OCI-LY7 (cell line): ENCODE measurements around the gene COX19. TPM values are rescaled to one million over a fixed set of nuclear protein-coding genes. Genes with fewer than 3 reads are reported as not detected.

Experiments
- BruUV-seq: library from RNA; stranded (reverse); fragments of 400-500 nt; replicated peaks from 2 replicates; lab custom pipeline; 2021; lab: Mats Ljungman, UMichigan
- CTCF ChIA-PET: fragments of 300-600 bp; sonication (Branson Sonifier 250); formaldehyde crosslinking; loops from one replicate; lab custom pipeline; 2022; ENCODE audit warnings: antibody characterized with exemption; ENCODE audit not compliant: unreplicated experiment; lab: Charles Lee
- POLR2A ChIA-PET: fragments of 300-600 bp; sonication (Branson Sonifier 250); formaldehyde crosslinking; loops from one replicate; lab custom pipeline; 2022; ENCODE audit warnings: antibody characterized with exemption; lab: Charles Lee
- DNase-seq: peaks from one replicate; pipeline ENCODE4 v3.0.0-alpha.2; 2015; ENCODE audit warnings: low spot score
- H2AFZ ChIP-seq: fragments of 200-600 bp; sonication (generic), shearing (Covaris generic); 2 replicates; pipeline ENCODE4 v1.6.1; 2014; ENCODE audit warnings: mild to moderate bottlenecking, antibody characterized with exemption, low read length, moderate library complexity
- H3K27ac ChIP-seq: fragments of 200-600 bp; sonication (generic); 2 replicates; pipeline ENCODE4 v1.5.1; 2014; ENCODE audit warnings: mixed run types, low read depth, mild to moderate bottlenecking, moderate library complexity, low read length, inconsistent platforms; ENCODE audit not compliant: poor library complexity, severe bottlenecking
- H3K36me3 ChIP-seq: fragments of 200-600 bp; sonication (generic); 2 replicates; pipeline ENCODE4 v1.6.1; 2014; ENCODE audit warnings: mild to moderate bottlenecking, antibody characterized with exemption, low read length, moderate library complexity, mixed read lengths; ENCODE audit not compliant: insufficient read depth
- H3K4me1 ChIP-seq: fragments of 200-600 bp; sonication (generic); 2 replicates; pipeline ENCODE4 v1.5.1; 2014; ENCODE audit warnings: mild to moderate bottlenecking, low read length; ENCODE audit not compliant: insufficient read depth, poor library complexity, severe bottlenecking
- H3K4me2 ChIP-seq: fragments of 200-600 bp; sonication (generic); 2 replicates; pipeline ENCODE4 v1.6.1; 2014; ENCODE audit warnings: mild to moderate bottlenecking, low read length
- H3K4me3 ChIP-seq: fragments of 200-600 bp; sonication (generic); 2 replicates; pipeline ENCODE4 v1.5.1; 2014; ENCODE audit warnings: mild to moderate bottlenecking, low read depth, low read length; ENCODE audit not compliant: poor library complexity, severe bottlenecking
- H3K79me2 ChIP-seq: fragments of 200-600 bp; sonication (generic); 2 replicates; pipeline ENCODE4 v1.6.1; 2016; ENCODE audit warnings: low read depth, mild to moderate bottlenecking, low read length, moderate library complexity, mixed read lengths; ENCODE audit not compliant: insufficient read depth
- H3K9me2 ChIP-seq: fragments of 200-600 bp; sonication (generic); 2 replicates; pipeline ENCODE4 v1.6.1; 2016; ENCODE audit warnings: mild to moderate bottlenecking, low read length, mixed read lengths; ENCODE audit not compliant: insufficient read depth
- H3K9me3 ChIP-seq: fragments of 200-600 bp; sonication (generic); 2 replicates; pipeline ENCODE4 v1.6.1; 2014; ENCODE audit warnings: mild to moderate bottlenecking, mixed run types, low read length, mixed read lengths
- H4K20me1 ChIP-seq: fragments of 200-600 bp; sonication (generic); 2 replicates; pipeline ENCODE4 v1.6.1; 2014; ENCODE audit warnings: mild to moderate bottlenecking, antibody characterized with exemption, low read length, moderate library complexity, mixed read lengths; ENCODE audit not compliant: insufficient read depth
- EZH2phosphoT487 ChIP-seq: fragments of 200-600 bp; sonication (generic); IDR thresholded peaks from 2 replicates; pipeline ENCODE4 v1.6.1; 2018; ENCODE audit warnings: low read depth, borderline replicate concordance, mild to moderate bottlenecking, mixed run types, antibody characterized with exemption, low read length, moderate library complexity, mixed read lengths
- intact Hi-C: fragments of 100-400 bp; cut with micrococcal nuclease; formaldehyde crosslinking; loops from one replicate; pipeline ENCODE4 v1.10.0; 2022; ENCODE audit not compliant: unreplicated experiment
- total RNA-seq, 2 experiments: library from RNA; depleted of rRNA in 1 of 2; stranded (reverse); fragments of >200 nt in 1 of 2; shearing (Covaris generic) in 1 of 2; gene quantifications; 2 replicates each; pipeline ENCODE4 v1.2.3, GENCODE V29; 2014 to 2022
- TF ChIP-seq, protein P1 (sequence below): fragments of 200-600 bp; sonication (generic); conservative IDR thresholded peaks from 2 replicates; pipeline ENCODE4 v1.5.1; 2014; ENCODE audit warnings: mild to moderate bottlenecking, antibody characterized with exemption, low read length, moderate library complexity, mixed read lengths

The COX19 gene
- total RNA-seq, 2 experiments from 2014 or later, result 23.2 to 43.1 TPM

- CTCF ChIA-PET, result no interaction called here
- intact Hi-C loops, result no loop called here
- no peaks in the 10 kb centered on the region for H3K79me2 ChIP-seq
- H3K4me2 ChIP-seq, result no peak overlapping the region
- TF ChIP-seq, protein P1, sequence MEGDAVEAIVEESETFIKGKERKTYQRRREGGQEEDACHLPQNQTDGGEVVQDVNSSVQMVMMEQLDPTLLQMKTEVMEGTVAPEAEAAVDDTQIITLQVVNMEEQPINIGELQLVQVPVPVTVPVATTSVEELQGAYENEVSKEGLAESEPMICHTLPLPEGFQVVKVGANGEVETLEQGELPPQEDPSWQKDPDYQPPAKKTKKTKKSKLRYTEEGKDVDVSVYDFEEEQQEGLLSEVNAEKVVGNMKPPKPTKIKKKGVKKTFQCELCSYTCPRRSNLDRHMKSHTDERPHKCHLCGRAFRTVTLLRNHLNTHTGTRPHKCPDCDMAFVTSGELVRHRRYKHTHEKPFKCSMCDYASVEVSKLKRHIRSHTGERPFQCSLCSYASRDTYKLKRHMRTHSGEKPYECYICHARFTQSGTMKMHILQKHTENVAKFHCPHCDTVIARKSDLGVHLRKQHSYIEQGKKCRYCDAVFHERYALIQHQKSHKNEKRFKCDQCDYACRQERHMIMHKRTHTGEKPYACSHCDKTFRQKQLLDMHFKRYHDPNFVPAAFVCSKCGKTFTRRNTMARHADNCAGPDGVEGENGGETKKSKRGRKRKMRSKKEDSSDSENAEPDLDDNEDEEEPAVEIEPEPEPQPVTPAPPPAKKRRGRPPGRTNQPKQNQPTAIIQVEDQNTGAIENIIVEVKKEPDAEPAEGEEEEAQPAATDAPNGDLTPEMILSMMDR, result no peak
- TF ChIP-seq EZH2phosphoT487, result no peak
- POLR2A ChIA-PET, result no interaction called here
- H3K9me2 ChIP-seq, result no peaks in the 10 kb centered on the region
- H3K9me3 ChIP-seq, result peaks cover 1% of the 10 kb centered on the region; the same call in 1 of the 2 replicates
- H3K4me3 ChIP-seq, result no peak overlapping the region
- BruUV-seq, result no TSS peak
- H2AFZ ChIP-seq, result no peak overlapping the region
- no peak for DNase-seq
- no peaks in the 10 kb centered on the region for H3K4me1 ChIP-seq
- H3K27ac ChIP-seq, result no peak overlapping the region
- H4K20me1 ChIP-seq, result no peaks in the 10 kb centered on the region
- no peaks in the 10 kb centered on the region for H3K36me3 ChIP-seq
These were observed 40.0 kb downstream of the COX19 start for GRCh38 chr7:935164-935873.

DNA sequence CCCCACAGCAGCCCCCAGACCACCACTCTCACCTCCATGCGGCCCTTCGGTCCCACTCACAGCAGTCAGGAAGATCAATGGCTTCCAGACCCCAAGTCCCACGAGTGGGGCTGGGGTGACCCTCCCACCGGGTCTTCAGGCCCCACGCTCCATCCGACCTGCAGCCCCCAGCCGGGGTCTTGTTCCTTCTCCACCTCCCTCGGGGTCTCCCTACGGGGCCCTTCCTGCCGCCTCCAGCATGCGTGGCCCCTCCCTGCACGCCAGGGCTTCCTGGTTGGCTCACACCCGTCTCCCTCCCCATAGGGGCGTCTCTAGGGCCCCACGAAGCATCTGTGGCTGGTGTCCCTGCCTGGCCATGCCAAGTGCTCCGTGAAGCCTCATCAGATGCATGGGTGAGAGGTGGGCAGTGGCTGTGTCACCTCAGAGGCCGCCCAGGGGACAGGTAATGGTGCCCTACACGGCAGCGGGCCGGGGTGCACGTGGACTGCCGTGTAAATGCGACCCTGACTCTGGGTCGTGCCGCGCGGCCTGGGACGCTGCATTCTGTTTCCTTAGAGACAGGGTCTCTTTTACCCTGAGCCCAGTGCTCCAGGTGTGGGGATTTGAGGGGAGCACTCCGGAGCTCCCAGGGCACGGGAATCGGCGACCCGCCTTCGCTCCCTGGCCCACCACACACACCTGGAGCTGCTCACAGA, 40.7 kb downstream of the COX19 start:
- Histone ChIP-seq H4K20me1 (no peaks in the 10 kb centered on the region), H3K4me2 (no peak overlapping the region), H2AFZ (no peak overlapping the region), H3K9me2 (no peaks in the 10 kb centered on the region), H3K36me3 (no peaks in the 10 kb centered on the region), H3K4me3 (no peak overlapping the region), H3K9me3 (no peaks in the 10 kb centered on the region), H3K27ac (no peak overlapping the region), H3K4me1 (no peaks in the 10 kb centered on the region), H3K79me2 (no peaks in the 10 kb centered on the region)
- intact Hi-C loops, result no loop called here
- no peak for DNase-seq
- CTCF ChIA-PET, result no interaction called here
- no peak for TF ChIP-seq EZH2phosphoT487
- TF ChIP-seq, protein P1, result no peak
- POLR2A ChIA-PET, result no interaction called here
- no TSS peak for BruUV-seq

DNA sequence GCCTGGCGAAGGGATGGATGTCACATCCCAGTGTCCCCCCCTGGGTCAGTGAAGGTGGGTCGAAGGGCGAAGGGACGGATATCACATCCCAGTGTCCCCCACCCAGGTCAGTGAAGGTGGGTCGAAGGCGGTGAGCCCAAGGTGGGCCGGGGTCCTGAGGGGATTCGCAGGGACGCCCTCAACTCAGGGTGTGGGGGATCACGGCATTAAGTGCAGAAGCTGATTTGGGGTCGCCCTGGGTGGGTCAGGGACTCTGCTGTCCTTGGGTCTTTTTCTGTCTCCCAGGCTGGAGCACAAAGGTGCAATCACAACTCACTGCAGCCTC, 42.7 kb downstream of the COX19 start:
- Histone ChIP-seq H3K4me2 (no peak overlapping the region), H4K20me1 (no peaks in the 10 kb centered on the region), H3K9me3 (no peaks in the 10 kb centered on the region), H3K4me3 (no peak overlapping the region), H2AFZ (no peak overlapping the region), H3K27ac (no peak overlapping the region), H3K36me3 (no peaks in the 10 kb centered on the region), H3K79me2 (no peaks in the 10 kb centered on the region), H3K4me1 (no peaks in the 10 kb centered on the region), H3K9me2 (no peaks in the 10 kb centered on the region)
- CTCF ChIA-PET, result no interaction called here
- TF ChIP-seq EZH2phosphoT487, result no peak
- TF ChIP-seq, protein P1, result no peak
- no TSS peak for BruUV-seq
- POLR2A ChIA-PET, result no interaction called here
- intact Hi-C loops, result no loop called here
- DNase-seq, result no peak
